HFF-Myc (cell line): ENCODE results near the gene IPO11.

Experiments
- DNase-seq: peaks from one replicate; pipeline ENCODE4 v3.0.0-alpha.2; 2011; ENCODE audit warnings: low read depth; ENCODE audit errors: extremely low read depth
- H3K4me3 ChIP-seq: replicated peaks from 2 replicates; pipeline ENCODE4 v1.5.1; 2011; ENCODE audit warnings: low read depth, mild to moderate bottlenecking, control low read depth, low read length
- CTCF ChIP-seq: IDR thresholded peaks from 2 replicates; pipeline ENCODE4 v1.5.1; 2012; ENCODE audit warnings: mild to moderate bottlenecking, low read depth, low read length, control low read depth; ENCODE audit errors: missing control alignments

The IPO11 gene

DNA sequence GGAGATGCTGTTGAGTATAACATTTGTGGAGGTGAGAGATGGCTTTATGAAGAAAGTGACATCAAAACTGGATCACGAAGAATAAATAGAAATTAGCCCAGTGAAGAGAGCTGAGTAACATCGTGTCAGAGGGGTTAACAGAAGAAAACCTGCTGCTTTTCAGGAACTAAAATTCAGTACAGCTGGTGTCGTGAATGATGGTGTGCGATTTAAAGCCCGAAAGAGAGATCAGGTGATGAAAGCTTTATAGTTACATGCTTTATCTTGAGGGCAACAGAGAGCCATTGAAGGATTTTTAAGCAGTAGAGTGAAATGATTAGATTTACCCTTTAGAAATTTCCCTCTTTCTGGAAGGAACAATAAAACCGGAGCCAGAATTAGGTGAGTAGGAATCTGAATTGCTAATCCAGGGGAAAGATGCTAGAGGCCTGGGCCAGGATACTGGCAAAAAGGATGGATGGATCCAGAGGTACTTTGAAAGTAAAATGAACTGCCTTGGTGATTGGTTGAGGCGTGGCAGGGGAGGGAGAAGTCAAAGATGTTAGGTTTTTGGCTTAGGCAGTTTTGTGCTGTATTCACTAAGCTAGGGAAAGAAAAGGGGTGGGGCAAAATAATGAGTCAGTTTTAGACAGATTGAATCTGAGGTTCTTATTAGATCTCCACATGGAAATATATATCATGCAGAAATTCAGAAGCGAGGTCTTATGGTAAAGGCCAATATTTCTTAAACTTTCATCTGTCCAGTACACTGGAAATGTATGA, 169.5 kb downstream of the IPO11 start:
- TF ChIP-seq CTCF = no peak
- no peak overlapping the region for H3K4me3 ChIP-seq
- DNase-seq = no peak

GRCh38 chr5:62584391-62584790, 171.8 kb downstream of the IPO11 start:
- no peak for DNase-seq
- H3K4me3 ChIP-seq = no peak overlapping the region
- no peak for TF ChIP-seq CTCF

DNA sequence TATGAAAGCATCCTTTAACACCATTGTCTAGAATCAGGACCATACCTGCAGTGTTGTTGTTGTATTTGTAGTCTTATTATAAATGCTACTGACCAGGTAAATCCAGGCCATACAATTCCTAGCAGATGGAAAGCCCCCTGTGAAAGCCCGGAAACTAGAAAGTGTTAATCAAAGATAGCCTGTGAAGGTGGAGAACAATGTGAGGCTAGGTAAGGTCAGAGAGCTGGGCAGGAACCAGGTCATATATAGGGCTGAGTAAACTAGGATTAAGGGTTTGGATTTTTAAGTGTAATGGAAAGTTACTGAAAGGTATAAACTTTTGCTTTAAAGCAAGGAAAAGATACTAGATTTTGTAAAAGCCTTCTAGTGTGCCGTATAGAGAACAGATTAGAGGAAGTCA, 172.7 kb downstream of the IPO11 start:
- DNase-seq = no peak
- H3K4me3 ChIP-seq = no peak overlapping the region
- TF ChIP-seq CTCF = no peak

GRCh38 chr5:62585751-62586150, 173.2 kb downstream of the IPO11 start:
- H3K4me3 ChIP-seq = no peak overlapping the region
- no peak for DNase-seq
- no peak for TF ChIP-seq CTCF

DNA sequence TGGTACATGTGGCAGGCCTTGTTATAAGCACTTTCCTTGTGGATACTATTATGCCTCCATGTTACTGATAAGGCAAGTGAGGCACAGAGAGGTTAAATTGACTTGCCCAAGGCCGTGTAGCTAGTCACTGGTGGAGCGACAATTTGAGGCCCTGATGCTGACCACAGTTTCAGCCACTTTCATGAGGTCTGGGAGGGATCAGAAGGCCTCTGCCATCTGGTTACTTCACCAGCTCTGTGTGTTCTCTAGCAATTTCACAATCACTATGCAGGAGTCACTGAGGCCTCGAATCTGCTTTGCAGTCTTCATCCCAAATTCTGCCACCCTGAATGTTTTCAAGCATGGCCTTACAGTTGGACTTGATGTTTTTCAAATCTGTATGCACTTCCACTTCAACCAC, 175.2 kb downstream of the IPO11 start:
- TF ChIP-seq CTCF = no peak
- DNase-seq = no peak
- no peak overlapping the region for H3K4me3 ChIP-seq

DNA sequence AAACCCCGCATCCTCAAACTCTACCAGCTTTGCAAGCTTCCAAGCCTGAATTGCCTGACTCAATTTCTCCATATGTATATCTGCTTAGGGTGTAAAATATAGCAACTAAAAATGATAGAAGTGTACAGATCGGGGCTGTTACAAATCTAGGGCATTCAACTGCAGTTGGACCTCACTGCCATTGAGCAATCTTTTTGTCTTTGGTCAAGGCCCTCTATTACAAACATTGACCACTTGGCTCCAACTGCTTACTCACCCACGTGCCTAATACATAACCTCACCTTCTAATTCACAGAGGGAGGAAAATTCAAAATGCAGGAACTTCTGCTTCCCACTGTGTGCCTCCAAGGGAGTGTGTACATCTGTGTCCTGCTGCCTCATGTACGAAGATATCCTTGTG, 176.1 kb downstream of the IPO11 start:
- no peak for TF ChIP-seq CTCF
- no peak for DNase-seq
- H3K4me3 ChIP-seq = no peak overlapping the region

DNA sequence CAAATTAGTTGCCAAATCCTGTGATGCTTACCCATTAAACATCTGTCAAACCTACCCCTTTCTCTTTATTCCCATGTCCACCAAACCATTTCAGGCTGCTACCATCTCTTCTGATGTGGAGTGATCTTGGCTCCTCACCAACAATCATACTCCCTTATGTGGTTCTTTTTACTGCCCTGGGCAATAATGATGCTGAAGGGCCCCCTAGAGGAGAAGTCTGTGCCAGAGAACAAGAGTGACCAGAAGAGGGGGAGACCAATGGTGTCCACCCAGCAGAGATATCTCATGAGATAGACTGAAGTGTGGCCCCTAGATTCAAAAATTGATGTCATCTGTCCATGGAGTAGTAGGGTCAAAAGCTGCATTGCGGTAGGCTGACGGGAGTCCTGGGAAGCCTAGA, 176.9 kb downstream of the IPO11 start:
- TF ChIP-seq CTCF = no peak
- no peak for DNase-seq
- no peak overlapping the region for H3K4me3 ChIP-seq
